Fibroblast of pulmonary artery (primary cell): Measurements from ENCODE around the gene SMCO3.

Experiments used
- DNase-seq: peaks from one replicate; pipeline ENCODE4 v3.0.0-alpha.2; 2010; ENCODE audit warnings: low read depth
- H3K4me3 ChIP-seq: replicated peaks from 2 replicates; pipeline ENCODE4 v1.5.1; 2011; ENCODE audit warnings: low read depth, mild to moderate bottlenecking, control low read depth, low read length, moderate library complexity
- TF ChIP-seq, protein P1 (sequence below): IDR thresholded peaks from 2 replicates; pipeline ENCODE4 v1.5.1; 2011; ENCODE audit warnings: mild to moderate bottlenecking, control low read depth, low read length, inconsistent platforms; ENCODE audit errors: missing control alignments

Gene SMCO3

DNA sequence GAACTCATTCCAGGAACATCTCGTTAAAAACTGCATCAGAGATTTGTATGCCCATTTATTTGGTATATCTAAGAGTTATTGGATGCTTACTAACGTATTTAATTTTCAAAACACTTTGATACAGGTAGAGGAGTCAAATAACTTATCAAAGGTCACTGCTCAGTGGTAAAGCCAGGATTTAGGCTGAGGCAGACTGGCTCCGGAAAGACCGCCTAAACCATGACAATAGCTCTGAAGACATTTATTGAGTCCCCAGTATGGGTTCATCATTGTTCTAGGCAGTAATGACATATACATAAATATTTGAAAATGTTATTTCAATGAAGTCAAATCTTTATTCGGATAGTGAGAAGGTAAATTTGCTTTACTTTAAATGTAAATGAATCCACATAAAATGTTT is 41.0 kb downstream of the SMCO3 start:
- no peak overlapping the region for H3K4me3 ChIP-seq

DNA sequence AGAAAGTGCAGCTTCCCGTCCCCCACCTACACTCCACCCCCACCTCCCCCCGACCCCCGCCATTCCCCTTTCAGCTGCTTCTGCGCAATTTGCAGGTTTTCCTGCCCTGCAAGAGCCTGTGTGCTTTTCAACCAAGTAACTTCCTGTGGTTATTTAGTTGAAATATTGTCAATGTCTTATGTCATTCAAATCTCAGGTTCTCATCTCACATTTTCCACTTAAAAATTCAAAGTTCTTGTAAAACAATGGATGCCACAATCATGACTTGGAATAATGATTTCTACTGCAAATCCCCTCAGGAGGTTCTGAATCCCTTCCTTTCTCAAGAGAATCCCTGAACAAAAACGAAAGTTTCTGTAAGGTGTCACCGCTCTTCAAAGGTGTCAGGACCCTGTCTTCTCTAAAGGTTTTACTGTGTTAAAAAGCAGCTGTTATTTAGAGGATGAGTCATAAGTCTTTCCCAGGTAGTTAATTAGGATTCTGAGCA is 42.3 kb downstream of the SMCO3 start:
- no peak for DNase-seq
- TF ChIP-seq, protein P1, sequence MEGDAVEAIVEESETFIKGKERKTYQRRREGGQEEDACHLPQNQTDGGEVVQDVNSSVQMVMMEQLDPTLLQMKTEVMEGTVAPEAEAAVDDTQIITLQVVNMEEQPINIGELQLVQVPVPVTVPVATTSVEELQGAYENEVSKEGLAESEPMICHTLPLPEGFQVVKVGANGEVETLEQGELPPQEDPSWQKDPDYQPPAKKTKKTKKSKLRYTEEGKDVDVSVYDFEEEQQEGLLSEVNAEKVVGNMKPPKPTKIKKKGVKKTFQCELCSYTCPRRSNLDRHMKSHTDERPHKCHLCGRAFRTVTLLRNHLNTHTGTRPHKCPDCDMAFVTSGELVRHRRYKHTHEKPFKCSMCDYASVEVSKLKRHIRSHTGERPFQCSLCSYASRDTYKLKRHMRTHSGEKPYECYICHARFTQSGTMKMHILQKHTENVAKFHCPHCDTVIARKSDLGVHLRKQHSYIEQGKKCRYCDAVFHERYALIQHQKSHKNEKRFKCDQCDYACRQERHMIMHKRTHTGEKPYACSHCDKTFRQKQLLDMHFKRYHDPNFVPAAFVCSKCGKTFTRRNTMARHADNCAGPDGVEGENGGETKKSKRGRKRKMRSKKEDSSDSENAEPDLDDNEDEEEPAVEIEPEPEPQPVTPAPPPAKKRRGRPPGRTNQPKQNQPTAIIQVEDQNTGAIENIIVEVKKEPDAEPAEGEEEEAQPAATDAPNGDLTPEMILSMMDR = no peak
- no peak overlapping the region for H3K4me3 ChIP-seq

More for the DNA sequence above, 41.0 kb downstream of the SMCO3 start:
- TF ChIP-seq, protein P1 = no peak
- DNase-seq = no peak

DNA sequence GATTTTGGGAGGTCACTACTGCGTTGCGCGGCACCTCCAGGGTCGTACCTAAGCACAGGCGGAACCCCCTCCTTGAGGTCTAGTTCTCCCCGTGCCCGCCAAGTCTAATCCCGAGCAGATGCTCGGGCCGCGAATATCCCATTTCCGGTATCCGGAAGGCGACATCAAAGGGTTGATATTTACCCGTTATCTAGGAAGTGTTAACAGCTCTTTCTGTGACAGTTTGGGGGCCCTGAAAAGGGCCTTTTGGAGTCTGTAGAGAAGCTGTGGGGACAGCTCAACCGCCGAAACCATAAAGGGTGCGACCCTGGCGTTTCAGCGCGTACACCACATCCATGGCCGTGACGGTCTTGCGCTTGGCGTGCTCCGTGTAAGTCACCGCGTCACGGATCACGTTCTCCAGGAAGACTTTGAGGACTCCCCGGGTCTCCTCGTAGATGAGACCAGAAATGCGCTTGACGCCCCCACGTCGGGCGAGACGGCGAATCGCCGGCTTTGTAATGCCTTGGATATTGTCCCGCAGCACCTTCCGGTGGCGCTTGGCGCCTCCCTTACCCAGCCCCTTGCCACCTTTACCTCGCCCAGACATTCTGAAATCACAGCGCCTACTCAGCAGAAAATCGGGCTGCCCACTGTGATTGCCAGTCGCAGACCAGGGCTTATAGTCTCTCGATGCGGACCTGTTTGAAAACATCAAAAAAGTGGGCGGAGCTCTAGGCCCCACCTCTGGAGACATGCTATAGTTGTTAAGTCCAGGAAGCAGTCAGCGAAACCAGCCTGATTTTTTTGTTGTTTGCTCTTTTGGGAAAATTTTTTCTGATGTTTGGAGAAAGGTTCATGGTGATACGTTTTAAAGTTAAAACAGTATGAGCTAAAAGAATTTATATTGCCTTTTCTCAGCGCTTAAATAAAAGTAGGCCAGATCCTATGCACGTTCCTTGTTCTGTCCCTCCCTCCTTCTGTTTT is 43.2 kb downstream of the SMCO3 start:
- peak; percentile 97 for DNase-seq
- H3K4me3 ChIP-seq = peak overlapping the region; percentile 94
- TF ChIP-seq, protein P1 = no peak

DNA sequence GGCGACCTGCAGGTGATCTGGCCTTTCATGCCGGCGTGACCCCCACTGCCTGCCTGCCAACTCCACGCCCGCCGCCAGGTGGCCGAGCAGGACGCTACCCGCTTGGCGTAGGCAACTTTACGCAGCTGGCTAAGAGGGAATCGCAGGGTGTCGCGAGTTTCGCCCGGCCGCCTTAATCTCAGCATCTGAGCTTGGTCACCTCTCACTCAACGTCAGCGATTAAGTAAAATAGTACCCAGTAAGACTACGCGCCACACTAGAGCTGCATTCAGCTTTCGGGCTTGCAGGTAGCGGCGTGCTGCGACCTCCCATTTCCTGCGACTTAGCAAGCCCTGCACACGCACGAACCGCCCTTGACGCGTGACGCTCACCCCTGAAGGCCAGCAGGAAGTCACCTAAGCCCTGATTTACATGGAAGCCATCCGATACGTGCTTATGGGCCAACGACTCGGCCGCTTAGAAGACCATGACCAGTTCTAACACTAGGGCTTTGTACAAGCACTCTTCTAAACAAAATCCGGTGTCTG is 44.0 kb downstream of the SMCO3 start:
- TF ChIP-seq, protein P1 = peak; percentile 58
- peak; percentile 71 for DNase-seq
- peak overlapping the region; percentile 94 for H3K4me3 ChIP-seq

DNA sequence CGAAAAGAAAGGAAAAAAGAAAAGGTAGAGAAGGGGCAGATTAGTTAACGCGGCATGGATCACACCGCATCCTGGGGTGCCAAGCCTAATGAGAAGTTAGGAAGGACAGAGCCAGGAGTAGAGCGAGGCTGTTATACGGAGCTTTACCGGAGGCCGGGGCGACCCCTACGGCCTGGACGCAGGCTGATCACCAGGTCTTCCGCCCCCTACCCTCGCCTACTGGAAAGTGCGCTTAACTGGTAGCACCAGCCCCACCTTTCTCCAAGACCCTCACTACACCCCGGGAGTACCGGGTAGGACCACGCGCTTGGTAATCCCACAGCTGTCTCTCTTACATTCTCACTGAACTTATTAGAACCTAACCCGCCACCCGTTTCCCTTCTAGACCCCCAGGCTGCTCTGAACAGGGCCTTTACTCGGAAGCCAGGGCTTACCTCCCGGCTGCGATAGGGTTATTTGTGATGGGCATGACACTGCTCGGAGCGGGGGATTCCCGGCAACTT is 44.5 kb downstream of the SMCO3 start:
- DNase-seq = peak; percentile 35
- peak overlapping the region; percentile 94 for H3K4me3 ChIP-seq
- TF ChIP-seq, protein P1 = peak; percentile 4

DNA sequence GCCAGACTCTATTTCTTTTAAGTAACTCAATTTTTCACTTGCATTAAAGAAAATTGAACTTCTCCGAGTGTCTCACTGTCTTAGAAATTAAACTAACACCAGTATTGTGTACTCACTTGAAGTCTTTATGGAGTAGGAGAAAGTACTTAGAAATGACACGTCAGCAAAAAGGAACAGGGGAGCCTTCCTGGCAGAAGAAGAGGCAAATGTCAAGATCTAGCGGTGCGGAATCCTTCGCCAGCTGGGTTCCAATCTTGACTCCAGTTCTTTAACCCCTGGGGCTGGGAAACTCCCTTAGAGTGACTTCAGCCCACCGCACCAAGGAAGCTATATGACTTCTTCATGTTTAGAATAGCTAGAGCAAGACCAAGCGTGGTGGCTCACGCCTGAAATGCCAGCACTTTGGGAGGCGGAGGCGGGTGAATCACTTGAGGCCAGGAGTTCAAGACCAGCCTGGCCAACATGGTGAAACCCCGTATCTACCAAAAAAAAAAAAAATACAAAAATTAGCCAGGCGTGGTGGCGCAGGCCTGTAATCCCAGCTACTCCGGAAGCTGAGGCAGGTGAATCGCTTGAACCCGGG is 45.1 kb downstream of the SMCO3 start:
- peak; percentile 31 for DNase-seq
- H3K4me3 ChIP-seq = peak overlapping the region; percentile 94
- TF ChIP-seq, protein P1 = no peak
